ENCODE measurements around the gene PNISR.

Gene PNISR, protein sequence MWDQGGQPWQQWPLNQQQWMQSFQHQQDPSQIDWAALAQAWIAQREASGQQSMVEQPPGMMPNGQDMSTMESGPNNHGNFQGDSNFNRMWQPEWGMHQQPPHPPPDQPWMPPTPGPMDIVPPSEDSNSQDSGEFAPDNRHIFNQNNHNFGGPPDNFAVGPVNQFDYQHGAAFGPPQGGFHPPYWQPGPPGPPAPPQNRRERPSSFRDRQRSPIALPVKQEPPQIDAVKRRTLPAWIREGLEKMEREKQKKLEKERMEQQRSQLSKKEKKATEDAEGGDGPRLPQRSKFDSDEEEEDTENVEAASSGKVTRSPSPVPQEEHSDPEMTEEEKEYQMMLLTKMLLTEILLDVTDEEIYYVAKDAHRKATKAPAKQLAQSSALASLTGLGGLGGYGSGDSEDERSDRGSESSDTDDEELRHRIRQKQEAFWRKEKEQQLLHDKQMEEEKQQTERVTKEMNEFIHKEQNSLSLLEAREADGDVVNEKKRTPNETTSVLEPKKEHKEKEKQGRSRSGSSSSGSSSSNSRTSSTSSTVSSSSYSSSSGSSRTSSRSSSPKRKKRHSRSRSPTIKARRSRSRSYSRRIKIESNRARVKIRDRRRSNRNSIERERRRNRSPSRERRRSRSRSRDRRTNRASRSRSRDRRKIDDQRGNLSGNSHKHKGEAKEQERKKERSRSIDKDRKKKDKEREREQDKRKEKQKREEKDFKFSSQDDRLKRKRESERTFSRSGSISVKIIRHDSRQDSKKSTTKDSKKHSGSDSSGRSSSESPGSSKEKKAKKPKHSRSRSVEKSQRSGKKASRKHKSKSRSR

DNA sequence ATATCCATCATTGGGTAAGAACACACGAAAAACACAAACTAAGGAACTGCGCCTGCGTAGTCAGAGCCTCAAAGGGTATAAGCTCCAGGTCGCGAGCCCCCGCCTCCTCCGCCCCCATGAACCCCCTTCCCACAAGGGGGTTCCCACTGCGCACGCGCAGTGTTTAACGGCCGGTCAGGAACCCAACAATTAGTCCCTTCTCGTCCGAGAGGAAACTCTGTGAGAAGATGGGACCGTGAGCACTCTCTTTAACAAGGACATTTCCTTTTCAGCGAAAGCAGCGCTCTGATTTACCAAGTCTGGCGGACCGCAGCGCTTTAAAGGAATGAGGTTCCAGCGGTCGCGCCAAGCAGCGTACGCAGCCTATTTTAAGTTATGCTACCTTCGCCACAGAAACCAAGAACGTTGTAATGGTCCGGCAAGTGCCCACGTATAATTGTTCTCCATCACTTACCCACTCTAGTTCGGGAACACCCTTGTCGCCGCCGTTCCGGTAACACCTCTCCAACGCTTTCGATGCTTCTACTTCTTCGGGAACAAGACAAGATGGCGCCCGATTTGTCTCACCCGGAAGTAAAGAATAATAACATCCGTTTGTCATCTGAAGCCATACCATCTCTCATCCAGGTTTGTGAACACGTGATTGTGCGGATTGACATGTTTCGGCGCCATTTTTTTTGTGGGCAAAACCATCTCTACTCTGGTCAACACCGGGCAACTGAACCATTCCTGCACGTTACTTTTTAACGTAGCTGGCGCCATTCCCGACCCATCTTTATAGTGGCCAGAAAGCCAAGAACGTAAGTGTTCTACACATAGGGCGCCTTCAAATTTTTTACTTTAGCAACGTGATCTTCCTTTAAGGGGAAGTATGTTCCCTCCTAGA lies at the start of gene PNISR:
PNISR (minus strand) TSS at position 548 of the 886 bp plus-strand sequence. CDS start 10,649 bp downstream, outside the sequence.
- Histone ChIP-seq H3F3A (ENCODE audit: low read depth) (no peaks in the 10 kb centered on the region), H2AFZ (ENCODE audit: low read length) (peak within 1 kb of the TSS; percentile 99), H4K20me1 (ENCODE audit: insufficient read depth, low read length, poor library complexity, severe bottlenecking) (peaks cover 47% of the 10 kb centered on the region), H3K79me2 (ENCODE audit: insufficient read depth, low read length) (peaks cover 78% of the 10 kb centered on the region), H3K9me2 (replicated peaks; ENCODE audit: low read depth, low read length) (no peaks in the 10 kb centered on the region), H3K4me2 (ENCODE audit: low read depth, low read length, poor library complexity, severe bottlenecking) (peak within 1 kb of the TSS; percentile 92), H3K9ac (ENCODE audit: low read depth, low read length, poor library complexity, severe bottlenecking) (peak within 1 kb of the TSS; percentile 97), H3K9me3 (ENCODE audit: insufficient read depth, low read depth, low read length) (no peaks in the 10 kb centered on the region), H3K4me1 (ENCODE audit: insufficient read depth, low read length, poor library complexity, severe bottlenecking) (peaks cover 56% of the 10 kb centered on the region), H3K36me3 (ENCODE audit: insufficient read depth, low read length) (no peaks in the 10 kb centered on the region), H3K4me3 (ENCODE audit: low read length, poor library complexity, severe bottlenecking) (peak within 1 kb of the TSS; percentile 96), H3K27me3 (ENCODE audit: insufficient read depth, low read length, poor library complexity, severe bottlenecking) (no peaks in the 10 kb centered on the region)
- no peak for TF ChIP-seq CTCF (conservative IDR thresholded peaks at IDR 0.05; ENCODE audit: low read length)
- TF ChIP-seq EZH2phosphoT487 (IDR thresholded peaks at IDR 0.05; ENCODE audit: borderline replicate concordance), result no peak

DNA sequence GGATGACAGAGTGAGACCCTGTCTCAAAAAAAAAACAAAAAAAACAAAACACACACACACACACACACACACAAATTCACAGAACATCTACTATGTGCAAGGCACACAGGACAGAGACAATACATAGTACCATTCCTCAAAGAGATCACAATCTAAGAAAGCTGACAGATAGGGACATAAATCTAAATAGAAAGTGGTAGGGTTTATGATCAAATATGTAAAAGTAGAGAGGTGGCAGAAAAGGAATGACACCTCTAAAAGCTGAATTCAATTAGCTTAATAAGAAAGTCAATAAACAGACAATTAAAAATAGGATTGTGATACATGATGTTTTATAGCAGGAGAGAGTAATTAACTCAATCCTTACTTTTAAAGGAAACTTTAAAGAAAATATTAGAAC lies 48.6 kb upstream of the PNISR start:
- no peaks in the 10 kb centered on the region for H3K4me1 ChIP-seq (ENCODE audit: insufficient read depth, low read length, poor library complexity, severe bottlenecking)
- H3K9ac ChIP-seq (ENCODE audit: low read depth, low read length, poor library complexity, severe bottlenecking), result no peak overlapping the region
- no peaks in the 10 kb centered on the region for H4K20me1 ChIP-seq (ENCODE audit: insufficient read depth, low read length, poor library complexity, severe bottlenecking)
- H3K36me3 ChIP-seq (ENCODE audit: insufficient read depth, low read length), result no peaks in the 10 kb centered on the region
- H2AFZ ChIP-seq (ENCODE audit: low read length), result no peak overlapping the region
- no peaks in the 10 kb centered on the region for H3F3A ChIP-seq (ENCODE audit: low read depth)
- no peaks in the 10 kb centered on the region for H3K9me2 ChIP-seq (replicated peaks; ENCODE audit: low read depth, low read length)
- H3K9me3 ChIP-seq (ENCODE audit: insufficient read depth, low read depth, low read length), result no peaks in the 10 kb centered on the region
- no peaks in the 10 kb centered on the region for H3K27me3 ChIP-seq (ENCODE audit: insufficient read depth, low read length, poor library complexity, severe bottlenecking)
- no peaks in the 10 kb centered on the region for H3K79me2 ChIP-seq (ENCODE audit: insufficient read depth, low read length)
- no peak overlapping the region for H3K4me2 ChIP-seq (ENCODE audit: low read depth, low read length, poor library complexity, severe bottlenecking)
- no peak for TF ChIP-seq EZH2phosphoT487 (IDR thresholded peaks at IDR 0.05; ENCODE audit: borderline replicate concordance)
- no peak for TF ChIP-seq CTCF (conservative IDR thresholded peaks at IDR 0.05; ENCODE audit: low read length)
- H3K4me3 ChIP-seq (ENCODE audit: low read length, poor library complexity, severe bottlenecking), result no peak overlapping the region

DNA sequence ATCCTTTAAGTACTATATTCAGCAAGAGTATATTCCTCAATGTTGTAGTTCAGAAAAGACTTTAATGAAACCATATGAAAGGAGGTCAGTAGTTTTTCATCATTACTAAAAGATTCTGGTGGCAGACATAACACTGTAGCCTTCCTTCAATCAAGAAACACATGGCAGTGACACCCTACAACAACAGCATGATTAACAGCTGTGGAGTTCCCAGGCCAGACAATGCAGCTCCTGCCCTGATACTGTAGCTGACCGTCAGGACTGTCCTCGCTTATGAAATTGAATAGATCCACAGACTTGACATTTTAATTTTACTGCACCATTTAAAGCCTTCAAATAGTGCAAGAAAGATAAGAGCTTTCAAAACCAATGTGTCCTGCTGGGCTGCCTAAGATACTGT lies 46.5 kb upstream of the PNISR start:
- H3K36me3 ChIP-seq (ENCODE audit: insufficient read depth, low read length), result no peaks in the 10 kb centered on the region
- no peaks in the 10 kb centered on the region for H3F3A ChIP-seq (ENCODE audit: low read depth)
- no peaks in the 10 kb centered on the region for H3K9me3 ChIP-seq (ENCODE audit: insufficient read depth, low read depth, low read length)
- H3K9me2 ChIP-seq (replicated peaks; ENCODE audit: low read depth, low read length), result no peaks in the 10 kb centered on the region
- H3K79me2 ChIP-seq (ENCODE audit: insufficient read depth, low read length), result no peaks in the 10 kb centered on the region
- no peak overlapping the region for H3K4me3 ChIP-seq (ENCODE audit: low read length, poor library complexity, severe bottlenecking)
- no peak overlapping the region for H3K4me2 ChIP-seq (ENCODE audit: low read depth, low read length, poor library complexity, severe bottlenecking)
- TF ChIP-seq EZH2phosphoT487 (IDR thresholded peaks at IDR 0.05; ENCODE audit: borderline replicate concordance), result no peak
- no peak for TF ChIP-seq CTCF (conservative IDR thresholded peaks at IDR 0.05; ENCODE audit: low read length)
- no peaks in the 10 kb centered on the region for H3K27me3 ChIP-seq (ENCODE audit: insufficient read depth, low read length, poor library complexity, severe bottlenecking)
- H4K20me1 ChIP-seq (ENCODE audit: insufficient read depth, low read length, poor library complexity, severe bottlenecking), result no peaks in the 10 kb centered on the region
- no peaks in the 10 kb centered on the region for H3K4me1 ChIP-seq (ENCODE audit: insufficient read depth, low read length, poor library complexity, severe bottlenecking)
- H2AFZ ChIP-seq (ENCODE audit: low read length), result no peak overlapping the region
- H3K9ac ChIP-seq (ENCODE audit: low read depth, low read length, poor library complexity, severe bottlenecking), result no peak overlapping the region
